ENCODE measurements around the gene CELSR1.

The CELSR1 gene, protein sequence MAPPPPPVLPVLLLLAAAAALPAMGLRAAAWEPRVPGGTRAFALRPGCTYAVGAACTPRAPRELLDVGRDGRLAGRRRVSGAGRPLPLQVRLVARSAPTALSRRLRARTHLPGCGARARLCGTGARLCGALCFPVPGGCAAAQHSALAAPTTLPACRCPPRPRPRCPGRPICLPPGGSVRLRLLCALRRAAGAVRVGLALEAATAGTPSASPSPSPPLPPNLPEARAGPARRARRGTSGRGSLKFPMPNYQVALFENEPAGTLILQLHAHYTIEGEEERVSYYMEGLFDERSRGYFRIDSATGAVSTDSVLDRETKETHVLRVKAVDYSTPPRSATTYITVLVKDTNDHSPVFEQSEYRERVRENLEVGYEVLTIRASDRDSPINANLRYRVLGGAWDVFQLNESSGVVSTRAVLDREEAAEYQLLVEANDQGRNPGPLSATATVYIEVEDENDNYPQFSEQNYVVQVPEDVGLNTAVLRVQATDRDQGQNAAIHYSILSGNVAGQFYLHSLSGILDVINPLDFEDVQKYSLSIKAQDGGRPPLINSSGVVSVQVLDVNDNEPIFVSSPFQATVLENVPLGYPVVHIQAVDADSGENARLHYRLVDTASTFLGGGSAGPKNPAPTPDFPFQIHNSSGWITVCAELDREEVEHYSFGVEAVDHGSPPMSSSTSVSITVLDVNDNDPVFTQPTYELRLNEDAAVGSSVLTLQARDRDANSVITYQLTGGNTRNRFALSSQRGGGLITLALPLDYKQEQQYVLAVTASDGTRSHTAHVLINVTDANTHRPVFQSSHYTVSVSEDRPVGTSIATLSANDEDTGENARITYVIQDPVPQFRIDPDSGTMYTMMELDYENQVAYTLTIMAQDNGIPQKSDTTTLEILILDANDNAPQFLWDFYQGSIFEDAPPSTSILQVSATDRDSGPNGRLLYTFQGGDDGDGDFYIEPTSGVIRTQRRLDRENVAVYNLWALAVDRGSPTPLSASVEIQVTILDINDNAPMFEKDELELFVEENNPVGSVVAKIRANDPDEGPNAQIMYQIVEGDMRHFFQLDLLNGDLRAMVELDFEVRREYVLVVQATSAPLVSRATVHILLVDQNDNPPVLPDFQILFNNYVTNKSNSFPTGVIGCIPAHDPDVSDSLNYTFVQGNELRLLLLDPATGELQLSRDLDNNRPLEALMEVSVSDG (N-terminal part only)

DNA sequence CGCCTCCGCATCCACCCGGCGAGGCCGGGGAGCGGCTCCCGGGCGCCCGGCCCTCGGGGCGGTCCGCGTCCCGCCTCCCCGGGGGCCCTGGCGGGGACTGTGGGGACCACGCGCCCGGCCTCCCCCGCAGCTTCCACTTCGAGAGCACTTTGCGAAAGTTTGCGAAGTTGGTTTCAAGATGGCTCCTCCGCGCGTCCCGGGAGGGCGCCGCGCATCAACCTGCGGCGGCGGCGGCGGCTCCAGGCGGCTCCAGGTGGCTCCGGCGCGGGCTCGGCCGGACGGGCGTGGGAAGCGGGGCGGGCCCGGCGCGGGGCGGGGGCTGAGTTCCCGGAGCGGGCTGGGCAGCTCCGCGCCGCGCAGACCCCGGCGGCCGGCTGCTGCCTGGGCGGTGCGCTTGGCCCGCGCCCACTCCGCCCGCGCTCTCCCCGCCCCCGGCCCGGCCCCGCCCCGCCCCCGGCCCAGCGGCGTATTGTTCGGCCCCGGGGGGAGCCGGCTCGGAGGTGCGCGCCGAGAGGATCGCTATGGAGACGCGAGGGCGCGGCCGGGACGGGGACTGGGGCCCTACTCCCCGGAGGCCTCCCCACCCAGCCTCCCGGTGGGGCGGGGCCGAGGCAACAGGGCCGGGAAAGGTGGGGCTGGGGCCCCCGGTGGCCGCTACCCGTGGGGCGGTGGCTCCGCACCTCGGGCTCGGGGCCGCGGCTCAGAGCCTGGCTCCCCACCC lies at the start of gene CELSR1:
TSS of gene CELSR1 (minus strand) at position 396 of the 721 bp plus-strand sequence. CDS start 450 bp downstream, outside the sequence.
- DNase-seq: peak; percentile 41

DNA sequence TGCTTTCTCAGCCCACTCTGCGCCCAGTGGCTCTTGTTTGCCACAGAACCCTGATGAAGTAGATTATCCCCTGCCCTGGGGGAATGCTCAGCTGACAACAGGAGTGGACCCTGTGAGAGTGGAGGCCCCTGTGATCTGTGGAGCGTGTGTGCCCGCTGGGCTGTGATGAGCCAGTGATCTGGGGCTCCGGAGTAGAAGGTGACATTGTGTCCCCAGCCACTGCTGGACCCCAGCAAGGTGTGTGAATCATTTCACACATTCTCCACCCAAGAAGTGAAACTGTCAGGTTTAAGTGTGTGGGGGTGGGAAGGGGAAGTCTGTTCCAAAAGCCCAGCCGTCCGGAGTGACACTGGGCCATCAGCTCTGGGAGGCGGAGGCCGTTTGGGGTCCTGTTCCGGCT lies 49.6 kb upstream of the CELSR1 start:
- DNase-seq: no peak

DNA sequence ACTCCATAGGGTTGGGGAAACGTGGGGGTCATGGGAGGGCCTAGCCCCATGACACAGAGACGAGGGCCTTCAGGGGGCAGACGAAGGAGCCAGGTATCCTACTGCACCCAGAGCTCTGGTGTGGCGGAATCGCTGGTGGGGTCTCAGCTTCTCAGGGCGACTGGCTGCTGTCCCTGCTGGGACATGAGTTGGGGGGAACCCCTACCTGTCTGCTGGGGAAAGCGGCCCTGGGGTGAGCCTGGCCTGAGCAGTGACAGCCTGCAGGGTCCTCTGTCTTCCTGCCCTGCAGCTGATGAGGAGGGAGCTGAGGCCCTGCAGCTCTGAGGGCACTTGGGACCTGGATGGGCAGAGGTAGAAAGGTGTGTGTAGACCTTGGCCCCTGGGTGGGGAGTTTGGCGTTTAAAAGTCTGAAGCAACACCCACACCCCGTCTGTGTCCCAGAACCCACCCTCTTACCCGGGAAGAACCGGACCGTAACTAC lies 49.2 kb upstream of the CELSR1 start:
- no peak for DNase-seq

DNA sequence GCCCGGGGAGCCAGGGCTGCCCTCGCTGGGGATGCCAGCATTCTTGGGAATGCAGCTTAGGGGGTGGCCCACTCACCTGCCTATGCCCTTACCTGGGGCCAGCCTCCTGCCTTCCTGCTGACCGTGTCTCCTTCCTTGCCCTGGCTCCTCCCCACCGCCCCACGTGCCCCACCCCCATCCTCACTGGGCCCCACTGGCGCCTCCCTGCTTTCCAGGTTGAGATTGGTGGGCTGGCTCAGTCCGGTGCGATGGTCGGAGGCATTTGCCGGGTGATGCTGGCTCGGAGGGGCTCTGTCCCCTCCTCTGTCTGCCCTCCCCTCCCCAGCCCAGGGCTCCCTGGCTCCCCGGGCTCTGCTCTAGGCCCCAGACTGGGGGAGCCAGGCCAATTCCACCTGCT lies 48.7 kb upstream of the CELSR1 start:
- DNase-seq: no peak

DNA sequence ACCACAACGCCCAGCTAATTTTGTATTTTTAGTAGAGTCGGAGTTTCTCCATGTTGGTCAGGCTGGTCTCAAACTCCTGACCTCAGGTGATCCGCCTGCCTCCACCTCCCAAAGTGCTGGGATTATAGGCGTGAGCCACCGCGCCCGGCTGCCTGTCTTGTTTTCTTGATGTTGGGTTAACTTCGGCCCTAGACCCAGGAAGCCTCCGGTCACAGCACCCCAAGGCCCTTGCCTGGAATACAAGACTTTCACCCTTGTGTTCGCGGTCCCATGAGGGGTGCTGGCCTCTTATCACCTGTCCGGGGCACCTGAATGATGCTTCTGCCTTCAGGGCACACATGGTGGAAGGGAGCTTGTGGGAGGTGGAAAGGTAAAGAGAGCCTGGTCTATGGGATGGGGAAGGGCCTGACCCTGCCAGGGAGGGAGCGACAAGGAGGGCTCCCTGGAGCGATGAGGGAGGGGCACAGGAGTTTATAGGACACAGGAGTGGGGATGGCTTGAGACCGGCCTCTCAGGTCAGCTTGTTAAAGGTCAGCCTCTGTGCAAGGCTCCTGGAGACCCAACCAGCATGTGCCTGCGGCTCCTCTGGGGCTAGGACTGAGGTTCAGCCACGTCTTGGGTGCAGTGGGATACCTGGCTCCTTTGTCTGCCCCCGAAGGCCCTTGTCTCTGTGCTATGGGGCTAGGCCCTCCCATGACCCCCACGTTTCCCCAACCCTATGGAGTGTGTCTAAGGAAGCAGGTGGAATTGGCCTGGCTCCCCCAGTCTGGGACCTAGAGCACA lies 48.1 kb upstream of the CELSR1 start:
- DNase-seq: no peak

DNA sequence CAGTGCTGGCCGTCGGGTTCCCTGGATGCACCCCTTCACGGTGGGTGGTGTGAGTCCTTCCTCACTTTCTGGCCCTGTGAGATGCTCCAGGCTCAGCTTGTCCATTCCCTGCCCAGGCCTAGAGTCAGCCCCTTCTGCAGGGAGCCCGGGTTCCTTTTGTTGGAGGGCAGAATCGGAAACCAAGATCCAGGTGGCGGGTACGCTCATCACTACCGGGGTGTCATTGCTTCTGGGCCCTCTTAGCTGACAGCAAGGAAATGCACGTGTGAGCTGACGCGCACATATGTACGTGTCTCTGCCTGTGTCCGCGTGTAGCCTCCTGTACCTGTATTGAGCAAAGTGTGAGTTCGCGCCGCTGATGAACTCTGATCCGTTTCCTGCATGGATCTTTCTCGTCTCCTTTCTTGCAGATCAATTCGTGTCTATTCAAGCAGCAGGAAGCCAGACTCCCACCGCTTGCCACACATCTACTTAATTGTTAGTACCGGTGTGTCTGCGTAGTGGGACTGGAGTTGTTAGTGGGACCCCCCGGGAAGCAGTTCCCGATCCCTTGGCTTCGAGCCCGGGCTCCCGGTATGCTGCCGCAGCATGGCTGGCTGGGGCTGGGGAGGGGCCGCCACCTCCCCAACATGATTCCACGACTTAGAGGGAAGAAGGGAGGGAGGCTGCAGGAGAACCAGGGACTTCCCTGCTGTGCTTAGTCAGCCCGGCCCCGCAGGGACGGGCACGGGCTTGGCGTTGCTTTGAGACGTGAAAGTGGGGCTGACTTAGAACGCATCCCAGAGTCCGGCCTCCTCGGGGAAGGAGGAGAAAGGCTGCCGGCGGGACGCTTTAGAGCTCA lies 46.9 kb upstream of the CELSR1 start:
- peak; percentile 80 for DNase-seq

DNA sequence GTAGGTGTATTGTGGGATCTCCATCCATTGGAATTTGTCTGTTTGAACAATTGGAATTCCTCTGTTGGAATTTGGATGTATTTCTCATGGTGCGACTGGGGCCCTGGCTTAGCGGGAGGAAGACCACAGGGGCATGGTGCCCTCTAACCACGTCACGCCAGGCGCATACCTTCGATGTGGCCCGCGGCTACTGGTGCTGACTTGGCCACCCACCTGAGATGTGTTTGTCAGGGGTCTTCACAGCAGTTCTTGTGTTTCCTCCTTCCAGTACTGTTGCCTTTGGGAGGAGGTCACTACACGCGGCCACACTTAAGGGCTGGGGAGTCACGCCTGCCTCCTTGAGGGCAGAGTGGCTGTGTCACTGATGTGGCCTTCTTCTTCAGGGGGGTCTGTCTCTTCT lies 46.2 kb upstream of the CELSR1 start:
- DNase-seq: no peak

DNA sequence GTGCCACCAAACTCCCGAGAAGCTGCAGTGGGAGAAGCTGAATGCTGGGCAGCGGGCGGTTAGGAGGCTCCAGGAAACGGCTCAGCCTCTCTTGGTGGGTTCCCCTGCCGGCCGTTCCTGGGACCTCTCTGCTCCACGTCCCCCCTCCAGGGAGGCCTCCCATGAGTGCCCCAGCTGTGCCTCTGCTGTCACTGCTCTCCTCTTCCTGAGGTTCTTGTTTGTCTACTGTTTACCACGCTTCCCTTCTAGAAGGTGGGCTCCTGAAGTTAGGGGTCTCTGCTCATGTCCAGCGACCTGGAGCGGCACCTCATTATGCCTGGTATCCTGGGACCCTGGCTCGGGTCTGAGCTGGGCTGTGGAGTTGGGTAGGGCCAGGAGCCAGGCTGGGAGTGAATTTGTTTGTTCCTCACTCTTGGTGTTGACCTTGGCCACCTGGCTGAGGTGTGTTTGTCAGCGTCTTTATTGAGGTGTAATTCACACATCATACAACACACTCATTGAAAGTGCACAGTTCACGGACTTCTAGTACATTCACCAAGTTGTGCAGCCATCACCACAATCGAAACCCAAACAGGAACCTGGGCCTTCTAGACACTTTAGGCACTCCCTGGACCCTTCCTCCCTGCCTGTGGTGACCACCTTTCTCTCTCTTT lies 45.0 kb upstream of the CELSR1 start:
- no peak for DNase-seq

DNA sequence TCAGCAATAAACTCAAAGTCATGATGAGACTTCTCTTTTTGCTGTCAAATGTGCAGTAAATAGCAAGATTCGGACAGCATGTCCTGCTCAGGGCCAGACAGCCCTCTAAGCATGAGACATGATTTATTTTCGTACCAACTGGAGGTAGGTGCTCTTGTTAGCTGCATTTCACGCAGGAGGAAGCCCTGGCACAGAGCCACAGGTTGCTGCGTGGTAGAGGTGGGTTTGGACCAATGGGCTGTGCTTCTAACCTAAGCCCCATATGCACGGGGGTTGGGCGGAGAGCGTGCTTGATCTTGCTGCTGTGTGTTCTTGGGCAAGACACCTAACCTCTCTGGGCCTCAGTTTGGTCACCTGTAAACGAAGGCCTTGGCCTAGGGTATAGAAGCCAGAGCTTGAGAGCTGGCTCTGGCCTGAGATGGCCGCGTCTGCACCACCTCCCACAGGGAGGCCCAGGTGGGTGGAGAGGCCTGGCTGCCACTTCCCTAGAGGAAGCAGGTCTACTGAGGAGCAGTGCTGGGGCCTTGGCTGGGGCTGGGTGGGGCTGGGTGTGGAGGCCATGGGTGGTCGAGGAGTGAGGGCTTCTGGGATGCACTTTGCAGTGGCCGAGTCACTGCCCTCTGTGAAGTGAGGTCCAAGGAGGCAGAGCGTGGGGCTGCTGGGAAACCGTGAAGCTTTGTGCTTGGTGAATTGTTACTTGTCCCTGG lies 44.3 kb upstream of the CELSR1 start:
- no peak for DNase-seq

DNA sequence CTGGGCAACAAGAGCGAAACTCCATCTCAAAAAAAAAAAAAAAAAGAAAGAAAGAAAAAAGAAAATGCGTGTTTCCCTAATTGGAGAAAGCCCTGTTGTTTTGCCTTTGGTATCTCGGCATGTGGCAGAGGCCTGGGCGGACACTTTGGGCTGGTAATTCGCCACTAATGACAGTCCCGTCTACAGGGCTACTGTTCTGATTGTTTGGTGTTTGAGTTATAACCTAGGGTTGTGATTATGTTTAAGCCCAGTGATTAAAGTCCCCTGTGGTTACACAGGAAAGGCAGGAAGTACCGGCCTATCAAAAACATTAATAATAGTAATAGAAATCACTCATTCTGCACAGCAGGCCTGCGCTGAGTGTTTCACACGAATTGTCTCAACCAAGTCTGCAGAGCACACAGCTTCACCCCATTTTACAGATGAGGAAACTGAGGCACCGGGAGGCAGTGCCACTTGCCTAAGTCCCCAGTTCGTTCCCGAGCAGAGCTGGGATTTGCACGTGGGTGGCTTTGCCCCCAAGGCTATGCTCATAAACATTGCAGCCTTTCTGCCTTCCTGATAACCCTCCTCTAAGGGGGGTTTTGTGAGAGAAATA lies 43.6 kb upstream of the CELSR1 start:
- no peak for DNase-seq

DNA sequence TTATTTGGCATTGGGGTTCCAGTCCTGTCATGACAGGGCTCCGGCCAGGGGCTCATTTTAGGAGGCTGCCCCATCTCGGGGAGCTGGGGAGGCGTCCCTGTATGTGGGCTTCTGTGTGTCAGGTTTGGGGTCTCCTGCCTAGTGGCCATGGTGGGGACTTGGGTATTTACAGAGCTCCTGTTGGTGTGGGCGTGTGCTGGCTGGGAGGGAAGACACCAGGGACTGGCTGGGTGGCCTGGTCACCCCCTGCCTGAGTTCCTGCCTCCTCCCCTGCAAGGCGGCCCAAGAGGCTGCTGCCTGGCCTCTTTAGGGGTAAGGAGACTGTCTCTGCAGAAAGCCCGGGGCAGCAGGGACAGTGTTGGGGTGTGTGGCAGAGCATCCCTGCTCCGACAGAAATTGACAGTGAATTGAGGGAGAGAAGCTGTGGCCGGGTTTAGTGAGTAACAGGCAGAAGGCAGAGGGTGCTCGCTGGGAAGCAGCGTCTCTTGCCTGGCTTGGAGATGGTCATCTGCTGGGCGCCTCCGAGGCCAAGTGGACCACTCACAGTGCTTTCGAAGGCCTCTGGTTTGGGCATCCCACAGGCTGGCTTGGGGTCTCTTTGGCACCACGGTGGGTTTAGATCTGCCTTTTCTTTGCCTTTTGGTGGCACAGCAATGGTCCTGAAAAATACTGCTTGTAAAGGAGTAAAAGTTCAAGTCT lies 42.5 kb upstream of the CELSR1 start:
- DNase-seq: no peak

DNA sequence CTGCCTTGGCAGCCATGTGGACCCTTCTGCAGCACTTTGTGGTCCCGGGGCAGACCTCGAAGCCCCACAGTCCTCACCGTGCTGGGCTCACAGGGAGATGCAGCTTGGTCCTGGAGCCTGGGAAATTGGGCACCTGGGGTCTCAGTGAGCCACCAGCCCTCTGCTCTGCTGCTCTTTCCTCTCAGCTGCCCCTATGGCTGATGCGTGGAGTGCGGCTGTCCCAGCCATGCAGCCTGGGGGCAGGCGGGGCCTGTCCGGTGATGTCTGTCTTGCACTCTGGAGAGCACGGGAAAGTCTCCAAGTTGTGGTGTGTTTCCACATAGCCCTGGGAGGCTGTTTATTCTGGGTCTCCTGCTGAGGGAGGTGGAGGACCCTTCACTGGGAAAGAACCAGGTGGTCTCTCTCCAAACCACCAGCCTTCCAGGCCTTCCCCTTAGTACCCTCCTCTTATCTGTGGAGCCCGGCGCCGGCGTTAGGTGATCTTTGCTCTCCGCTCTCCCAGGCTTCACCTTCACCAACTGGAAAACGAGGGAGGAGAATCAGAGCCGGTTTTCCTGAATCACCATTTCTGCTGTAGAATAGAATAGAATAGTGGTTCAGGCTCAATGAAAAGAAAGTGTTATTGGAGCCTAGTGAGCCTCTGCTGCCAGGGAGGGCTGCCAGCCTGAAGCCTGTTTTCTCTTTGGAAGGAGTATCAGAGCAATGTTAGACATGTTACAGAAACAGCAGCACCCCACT lies 41.6 kb upstream of the CELSR1 start:
- no peak for DNase-seq

DNA sequence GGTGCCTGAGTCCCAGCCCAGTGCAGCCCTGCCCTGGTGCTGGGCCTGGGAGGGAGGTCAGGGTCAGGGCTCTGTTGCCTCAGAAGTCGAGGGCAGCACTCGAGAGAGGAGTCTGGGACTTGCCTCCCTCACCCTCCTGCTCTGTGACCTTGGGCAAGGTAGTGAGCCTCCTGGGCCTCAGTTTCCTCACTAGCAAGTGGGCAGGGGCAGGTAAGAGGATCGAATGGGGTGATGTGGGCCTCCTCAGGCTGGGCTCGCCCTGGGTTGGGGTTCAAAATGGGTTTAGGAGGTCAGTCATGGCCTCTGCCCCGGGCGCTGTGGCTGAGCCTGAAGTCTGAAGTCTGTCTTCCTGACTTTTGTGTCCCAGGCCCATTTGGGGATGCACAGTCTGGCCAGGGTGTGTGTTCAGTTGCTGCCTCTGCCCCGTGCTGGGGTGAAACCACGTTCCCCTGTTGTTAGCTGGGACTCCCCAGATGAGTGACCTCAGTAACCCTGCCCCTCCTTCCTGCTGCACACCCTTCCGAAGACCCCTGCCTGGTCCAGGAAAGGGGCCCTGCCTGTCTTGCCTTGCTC lies 40.9 kb upstream of the CELSR1 start:
- DNase-seq: no peak

DNA sequence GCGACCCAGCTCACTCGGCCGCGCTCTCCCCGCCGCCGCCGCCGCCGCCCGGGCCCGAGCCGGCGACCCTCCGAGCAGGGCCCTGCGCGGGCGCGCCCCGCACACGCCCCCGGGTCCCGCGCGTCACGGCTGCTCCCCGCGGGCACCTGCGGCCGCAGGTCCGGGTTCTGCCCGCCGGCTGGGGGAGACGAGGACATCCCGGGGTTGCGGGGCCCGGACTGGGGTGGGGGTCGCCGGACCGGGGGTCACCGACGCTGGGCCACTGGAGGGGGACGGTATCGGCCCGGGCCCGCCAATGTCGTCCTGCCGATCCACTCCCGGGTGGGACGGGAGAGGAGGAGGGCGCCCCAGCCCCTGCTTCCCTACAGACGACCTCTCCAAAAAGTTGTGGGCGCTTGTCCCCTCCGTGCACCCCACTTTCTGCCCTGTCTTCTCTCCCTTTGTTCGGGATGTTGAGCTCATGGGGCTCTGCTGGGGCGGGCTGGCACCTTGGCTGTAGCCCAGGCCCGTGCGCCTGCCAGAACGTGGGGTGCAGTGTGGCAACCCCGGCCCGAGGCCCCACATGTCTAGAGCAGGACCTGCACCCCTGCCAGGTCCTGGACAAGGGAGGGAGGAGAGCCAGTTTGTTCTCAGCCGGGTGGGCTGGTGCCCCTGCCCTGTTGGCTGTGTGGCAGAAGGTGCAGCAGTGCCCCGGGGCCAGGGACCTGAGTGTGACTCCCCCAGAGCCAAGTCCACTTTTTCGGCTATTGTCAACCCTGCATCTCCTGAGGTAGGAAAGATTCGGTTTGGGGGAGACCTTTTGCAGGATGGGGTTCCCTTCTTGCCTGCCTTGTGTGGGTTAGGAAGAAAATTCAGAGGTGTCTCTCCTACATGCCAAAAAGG lies 40.2 kb upstream of the CELSR1 start:
- no peak for DNase-seq

DNA sequence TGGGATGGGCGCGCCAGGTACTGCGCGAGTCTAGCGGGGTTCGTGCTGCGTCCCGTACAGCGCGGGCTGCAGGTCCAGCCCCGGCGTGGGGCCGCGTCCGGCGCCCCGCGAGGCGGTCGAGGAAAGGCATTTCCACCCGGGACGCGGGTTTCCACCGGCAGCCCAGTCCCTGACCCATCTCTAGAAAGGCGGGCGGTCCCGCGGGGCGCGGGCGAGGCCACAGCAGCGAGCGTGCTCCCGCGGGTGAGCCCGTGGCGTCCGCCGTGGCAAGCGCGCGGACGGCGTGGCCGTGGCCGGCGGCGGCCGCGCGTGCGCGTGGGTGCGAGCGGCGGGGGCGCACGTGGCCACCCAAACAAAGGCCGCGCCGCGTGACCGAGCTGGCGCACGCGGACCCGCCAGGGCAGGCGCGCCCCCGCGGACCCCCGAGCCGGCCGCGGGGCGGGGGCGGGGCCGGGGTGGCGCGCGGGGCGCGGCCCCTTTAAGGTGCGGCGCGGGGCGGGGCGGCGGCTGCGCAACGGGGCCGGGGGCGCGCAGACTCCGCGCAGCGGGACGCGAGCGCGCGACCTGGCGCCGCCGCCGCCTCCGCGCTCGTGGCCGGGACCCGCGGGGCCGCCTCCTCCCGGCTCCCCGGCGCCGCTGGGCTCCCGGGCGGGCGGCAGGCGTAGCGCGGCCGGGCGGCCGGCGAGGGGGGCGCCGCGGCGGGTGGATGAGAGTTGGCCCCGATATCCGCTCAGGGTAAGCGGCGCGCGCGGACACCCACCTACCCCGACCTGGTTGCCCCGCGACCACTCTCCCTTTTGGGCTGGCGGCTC lies 39.3 kb upstream of the CELSR1 start:
- DNase-seq: peak; percentile 45

All from NCI-H345 (cell line).